ENCODE data around the gene PIK3IP1.
"Not testable (repeated sequence)": the region's sequence is repeated elsewhere in the genome, so short reads cannot be mapped to it uniquely, and the experiment has no call there.

Gene PIK3IP1

DNA sequence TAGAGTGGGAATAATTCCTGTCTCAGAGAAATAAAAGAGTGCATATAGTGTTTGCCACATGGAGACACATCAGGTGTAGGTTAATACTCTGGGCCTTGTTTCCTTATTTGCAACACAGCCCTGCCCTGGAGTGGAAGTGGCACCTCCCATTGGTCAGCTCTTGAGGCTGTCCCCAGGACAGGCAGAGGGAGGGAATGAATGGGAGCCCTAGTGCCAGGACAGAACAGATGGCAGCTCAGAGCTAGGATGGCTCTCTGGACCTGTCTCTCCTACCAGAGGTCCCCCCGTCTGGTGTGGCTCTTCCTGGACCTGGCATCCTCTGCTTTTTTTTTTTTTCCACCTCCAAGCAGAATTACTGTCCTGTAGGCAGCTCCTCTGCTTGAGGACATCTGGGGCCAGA, 44.6 kb downstream of the PIK3IP1 start:
- DNase-seq = no peak

DNA sequence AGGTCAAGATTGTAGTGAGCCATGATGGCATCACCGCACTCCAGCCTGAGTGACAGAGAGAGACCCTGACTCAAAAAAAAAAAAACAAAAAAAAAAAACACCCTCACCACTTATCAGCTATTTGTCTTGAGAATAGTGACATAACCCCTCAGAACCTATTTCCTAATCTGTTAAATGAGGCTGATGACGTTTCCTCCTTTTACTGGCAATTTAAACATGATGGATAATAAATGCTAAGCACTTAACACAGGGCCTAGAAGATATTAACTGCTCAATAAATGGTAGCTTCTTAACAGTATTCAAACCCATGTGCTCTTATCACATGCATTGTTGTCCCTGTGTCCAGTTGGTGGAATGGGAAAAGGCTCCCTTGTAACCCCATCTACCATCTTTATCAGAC, 45.6 kb downstream of the PIK3IP1 start:
- DNase-seq = no peak

DNA sequence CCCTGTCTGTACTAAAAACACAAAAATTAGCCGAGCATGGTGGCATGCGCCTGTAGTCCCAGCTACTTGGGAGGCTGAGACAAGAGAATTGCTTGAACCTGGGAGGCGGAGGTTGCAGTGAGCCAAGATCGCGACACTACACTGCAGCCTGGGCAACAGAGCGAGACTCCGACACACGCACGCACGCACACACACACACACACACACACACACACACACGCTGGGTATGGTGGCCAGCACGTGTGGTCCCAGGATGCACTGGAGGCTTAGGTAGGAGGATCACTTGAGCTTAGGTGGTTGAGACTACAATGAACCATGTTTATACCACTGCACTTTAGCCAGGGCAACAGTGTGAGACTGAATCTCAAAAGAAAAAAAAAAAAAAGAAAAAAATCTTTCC, 46.3 kb downstream of the PIK3IP1 start:
- DNase-seq = not testable (repeated sequence)

DNA sequence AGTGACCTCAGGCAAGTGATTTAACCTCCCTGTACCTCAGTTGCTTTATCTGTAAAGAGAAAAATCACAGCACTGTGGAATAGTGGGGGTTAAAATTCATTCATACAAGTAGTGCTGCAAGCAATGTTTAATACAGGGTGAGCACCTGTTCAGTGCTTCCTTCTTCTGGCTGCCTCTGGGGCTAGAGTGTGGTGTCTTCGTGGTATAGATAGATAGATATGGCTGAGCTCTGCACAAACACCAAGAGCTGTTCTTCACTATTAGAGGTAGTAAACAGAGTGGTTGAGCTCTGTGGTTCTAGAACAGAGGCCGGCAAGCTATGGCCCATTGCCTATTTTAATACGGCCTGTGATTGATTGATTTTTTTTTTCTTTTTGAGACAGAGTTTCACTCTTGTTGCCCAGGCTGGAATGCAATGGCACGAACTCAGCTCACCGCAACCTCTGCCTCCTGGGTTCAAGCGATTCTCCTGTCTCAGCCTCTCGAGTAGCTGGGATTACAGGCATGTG, 47.3 kb downstream of the PIK3IP1 start:
- DNase-seq = no peak

DNA sequence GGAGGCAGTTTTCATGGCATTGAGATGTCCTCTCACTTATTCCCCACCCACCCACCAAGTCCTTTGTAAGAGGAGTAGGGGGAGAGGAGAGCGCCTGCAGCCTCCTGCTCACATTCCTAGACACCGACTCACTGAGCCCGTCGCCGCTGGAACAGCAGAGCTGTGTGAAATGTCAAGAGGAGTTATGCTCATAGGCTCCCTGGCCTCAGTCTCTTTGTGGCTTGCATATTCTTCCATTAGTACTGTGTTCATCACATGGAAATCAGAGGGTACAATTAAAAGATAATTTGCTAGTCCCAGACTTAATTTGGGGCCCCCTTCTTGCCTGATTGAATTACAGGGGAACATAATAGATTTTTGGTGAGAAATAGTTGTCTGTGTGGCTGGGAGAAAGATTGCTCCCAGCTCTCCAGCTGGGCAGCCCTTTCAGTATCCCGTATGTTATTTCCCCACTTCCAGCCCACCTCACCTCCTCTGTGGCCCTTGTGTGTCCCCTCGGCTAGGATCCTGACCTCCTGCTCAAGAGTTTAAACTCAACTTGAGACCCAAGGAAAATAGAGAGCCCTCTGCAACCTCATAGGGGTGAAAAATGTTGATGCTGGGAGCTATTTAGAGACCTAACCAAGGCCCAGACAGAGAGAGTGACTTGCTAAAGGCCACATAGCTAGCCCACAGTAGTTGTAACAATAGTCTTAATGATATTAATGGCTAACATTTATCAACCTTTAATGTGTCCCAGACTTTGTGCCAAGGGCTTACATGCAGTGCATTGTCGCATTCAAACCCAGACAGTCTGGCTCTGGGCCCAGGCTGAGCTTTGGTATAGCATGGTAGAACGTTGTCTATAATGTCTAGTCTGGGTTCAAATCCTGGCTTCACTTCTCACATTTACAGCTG, 48.0 kb downstream of the PIK3IP1 start:
- DNase-seq = no peak

DNA sequence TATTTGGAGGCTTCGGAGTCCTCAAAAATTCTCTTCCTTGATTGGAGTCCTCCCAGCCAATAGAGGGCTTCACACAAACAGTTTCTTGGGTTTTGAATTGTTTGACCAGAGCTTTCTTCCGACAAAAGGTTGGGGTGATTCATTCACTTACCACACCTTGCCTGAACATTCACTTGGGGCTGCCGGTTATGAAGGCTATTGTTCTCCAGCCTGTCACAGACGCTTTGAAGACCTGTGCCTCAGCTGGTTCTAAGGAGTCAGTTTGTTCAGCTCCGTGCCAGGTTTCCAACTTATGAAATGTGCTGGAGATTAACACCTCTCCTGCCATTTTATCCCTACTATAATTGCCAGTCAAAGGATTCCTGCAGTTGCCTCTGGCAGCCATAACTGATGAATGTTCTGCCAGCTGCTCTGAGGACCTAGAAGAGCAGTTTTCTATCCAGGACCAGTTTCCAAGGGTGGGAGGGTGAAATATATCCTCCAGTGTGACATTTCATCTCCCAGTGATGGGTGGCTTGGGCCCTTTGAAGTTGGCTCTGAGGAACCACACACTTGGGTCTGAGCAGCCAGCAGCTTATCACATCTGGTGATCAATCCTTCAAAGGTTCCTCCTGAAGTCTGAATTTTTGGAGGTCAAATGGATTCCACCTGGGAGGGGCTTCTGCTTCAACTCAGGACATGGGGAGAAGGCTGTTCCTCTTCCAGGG, 48.8 kb downstream of the PIK3IP1 start:
- DNase-seq = no peak

DNA sequence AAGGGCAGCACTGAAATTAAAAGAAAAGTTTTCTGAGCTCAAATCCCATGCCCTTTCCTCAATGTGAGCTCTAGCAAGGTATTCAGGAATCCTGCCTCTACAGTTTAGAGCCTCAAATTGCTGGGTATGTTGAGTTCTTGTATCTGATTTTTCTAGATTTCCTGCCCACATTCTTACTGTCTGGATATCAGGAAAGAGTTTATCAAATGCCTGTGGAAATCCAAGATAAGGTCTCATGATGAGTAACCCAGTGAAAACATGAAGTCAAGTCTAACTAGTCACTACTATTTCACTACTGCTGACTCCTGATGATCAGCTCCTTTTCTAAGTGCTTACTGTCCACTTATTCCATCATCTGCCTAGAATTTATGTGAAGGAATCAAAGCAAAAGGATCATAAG, 50.4 kb downstream of the PIK3IP1 start:
- no peak for DNase-seq

DNA sequence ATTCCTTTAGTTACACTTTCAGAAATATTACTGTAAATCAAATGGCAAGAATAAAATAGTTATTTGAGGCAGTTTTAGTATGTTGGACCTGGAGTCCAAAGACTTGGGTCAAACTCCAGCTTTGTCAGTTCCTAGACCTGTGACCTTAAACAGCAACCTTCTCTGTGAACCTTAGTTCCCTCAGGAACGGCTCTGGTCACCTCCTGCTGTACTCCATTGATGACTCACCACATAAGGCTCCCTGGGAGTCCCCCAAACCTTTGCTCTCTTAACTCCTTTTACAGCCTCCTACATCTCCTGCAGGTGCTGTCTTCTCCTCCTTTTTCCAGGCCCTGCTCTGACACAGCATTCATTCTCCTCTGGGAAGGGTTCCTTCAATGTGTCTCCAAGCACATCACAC, 51.1 kb downstream of the PIK3IP1 start:
- no peak for DNase-seq

DNA sequence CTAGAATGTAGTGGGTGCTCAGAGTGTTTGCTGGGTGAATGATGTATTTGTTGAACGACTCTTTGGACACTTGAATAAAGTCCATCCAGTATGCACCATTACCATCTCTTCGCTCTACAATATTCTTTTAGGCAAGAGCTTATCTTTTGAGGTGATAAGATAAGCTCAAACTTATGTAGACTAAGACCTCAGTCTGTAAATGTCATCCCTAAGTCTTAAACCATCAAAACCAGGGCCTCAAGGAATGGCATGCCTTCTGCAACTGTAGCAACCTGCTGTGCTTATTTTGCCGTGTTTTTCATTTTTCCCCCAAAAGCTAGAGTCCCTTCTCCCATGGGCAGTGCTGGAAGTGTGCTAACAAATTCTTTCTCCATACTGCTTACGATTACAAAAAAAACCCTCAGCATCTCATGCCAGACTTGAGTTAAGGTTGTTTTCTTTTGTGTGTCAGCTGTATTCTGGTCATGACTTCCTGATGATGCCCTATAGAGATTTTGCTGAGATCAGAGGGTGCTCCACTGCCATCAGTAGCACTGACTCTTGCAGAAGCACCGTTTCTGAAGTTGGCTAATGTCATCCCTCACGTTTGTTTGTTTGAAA, 52.4 kb downstream of the PIK3IP1 start:
- no peak for DNase-seq

DNA sequence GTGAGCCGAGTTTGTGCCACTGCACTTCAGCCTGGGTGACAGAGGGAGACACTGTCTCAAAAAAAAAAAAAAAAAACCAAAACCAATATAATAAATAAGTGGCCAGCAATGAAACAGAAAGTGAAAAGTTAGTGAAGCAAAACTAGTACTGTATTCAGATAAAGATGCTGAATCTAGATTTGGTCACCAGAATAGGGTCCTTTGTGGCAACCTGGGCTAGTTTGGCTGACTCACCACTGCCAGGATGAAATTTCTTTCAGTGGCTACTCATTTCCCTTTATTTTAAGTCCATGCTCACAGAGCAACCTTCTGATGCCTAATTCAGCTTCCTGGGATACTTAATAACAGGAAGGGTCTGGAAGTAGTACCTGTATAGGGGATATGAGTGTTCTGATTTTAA, 54.2 kb downstream of the PIK3IP1 start:
- DNase-seq = no peak

DNA sequence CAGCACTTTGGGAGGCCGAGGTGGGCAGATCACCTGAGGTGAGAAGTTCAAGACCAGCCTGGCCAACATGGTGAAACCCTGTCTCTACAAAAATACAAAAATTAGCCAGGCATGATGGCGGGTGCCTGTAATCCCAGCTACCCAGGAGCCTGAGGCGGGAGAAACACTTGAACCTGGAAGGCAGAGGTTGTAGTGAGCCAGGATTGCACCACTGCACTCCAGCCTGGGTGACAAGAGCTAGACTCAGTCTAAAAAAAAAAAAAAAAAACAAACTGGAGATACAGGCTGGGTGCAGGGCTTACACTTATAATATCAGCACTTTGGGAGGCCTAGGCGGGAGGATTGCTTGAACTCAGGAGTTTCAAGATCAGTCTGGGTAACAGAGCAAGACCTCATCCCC, 56.2 kb downstream of the PIK3IP1 start:
- not testable (repeated sequence) for DNase-seq

DNA sequence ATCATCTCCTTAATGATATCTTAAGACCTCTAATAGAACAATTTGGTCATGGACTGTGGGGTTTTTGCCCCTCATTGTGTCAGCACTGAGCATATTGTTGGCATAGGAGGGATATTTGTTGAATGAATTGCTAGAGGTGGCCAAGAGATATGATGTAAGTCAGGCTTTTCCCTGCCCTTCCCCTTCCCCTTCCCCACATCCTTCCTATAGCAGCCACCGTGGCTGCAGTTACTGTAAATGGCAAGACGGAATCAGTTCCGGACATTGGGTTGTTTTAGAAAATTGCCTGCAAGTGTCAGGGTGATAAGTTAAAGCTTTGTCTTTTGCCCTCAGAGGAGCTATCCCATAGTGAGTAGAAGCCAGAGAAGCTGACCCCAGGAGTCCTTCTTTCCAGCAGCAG, 57.2 kb downstream of the PIK3IP1 start:
- no peak for DNase-seq

DNA sequence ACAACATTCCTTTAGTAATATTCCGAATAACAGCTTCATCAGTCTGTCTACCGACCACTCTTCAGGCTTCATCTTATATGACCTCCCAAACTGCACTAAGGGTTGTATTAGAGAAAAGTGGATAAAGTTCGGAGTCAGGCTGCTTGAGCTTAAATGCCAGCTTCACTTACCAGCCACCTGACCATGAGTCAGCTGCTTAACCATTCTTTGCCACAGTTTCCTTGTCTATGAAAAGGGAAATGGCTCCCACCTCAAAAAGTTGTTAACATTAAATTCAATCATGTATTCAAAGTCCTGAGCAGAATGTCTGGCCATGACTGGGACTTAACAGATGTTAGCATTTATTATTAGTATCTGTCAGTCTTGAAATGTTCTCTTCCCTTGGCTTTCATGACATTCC, 59.3 kb downstream of the PIK3IP1 start:
- no peak for DNase-seq

All from stimulated activated CD4-positive, alpha-beta T cell treated with anti-CD3 and anti-CD28 coated beads, Interleukin-4, amount 100 ng/mL, for 24 hours (primary cell).